HCT116 (cell line): ENCODE data around the gene LURAP1L. TPM values are rescaled to one million over a fixed set of nuclear protein-coding genes. Genes with fewer than 3 reads are reported as not detected.
A peak's percentile ranks its signal among the peaks of the same experiment; 100 is the strongest.

Experiments used
- CBX3 ChIP-seq: IDR thresholded peaks from 2 replicates; pipeline ENCODE4 v1.6.1; 2012; ENCODE audit warnings: low read depth
- CEBPB ChIP-seq: IDR thresholded peaks from 2 replicates; pipeline ENCODE4 v1.6.1; 2012; ENCODE audit warnings: low read depth
- EZH2 ChIP-seq: fragments of 200-600 bp; sonication (generic); IDR thresholded peaks from 2 replicates; pipeline ENCODE4 v1.6.1; 2017; ENCODE audit warnings: antibody characterized with exemption, mixed run types
- FOSL1 ChIP-seq: IDR thresholded peaks from 2 replicates; pipeline ENCODE4 v1.6.1; 2012; ENCODE audit warnings: low read depth
- POLR2AphosphoS5 ChIP-seq: IDR thresholded peaks from 2 replicates; pipeline ENCODE4 v1.6.1; 2011; ENCODE audit warnings: mild to moderate bottlenecking, low read depth, low read length, moderate library complexity
- SIN3A ChIP-seq: IDR thresholded peaks from 2 replicates; pipeline ENCODE4 v1.6.1; 2012; ENCODE audit warnings: low read depth
- SP1 ChIP-seq: IDR thresholded peaks from 2 replicates; pipeline ENCODE4 v1.6.1; 2012; ENCODE audit warnings: low read depth
- SRF ChIP-seq: IDR thresholded peaks from 2 replicates; pipeline ENCODE4 v1.6.1; 2012; ENCODE audit warnings: low read depth
- TCF7L2 ChIP-seq: IDR thresholded peaks from 2 replicates; pipeline ENCODE4 v1.7.0; 2011; ENCODE audit warnings: borderline replicate concordance, inconsistent platforms; ENCODE audit not compliant: insufficient read depth, insufficient read length; ENCODE audit errors: extremely low read depth
- ZFX ChIP-seq: fragments of 450-650 bp; IDR thresholded peaks from 2 replicates; pipeline ENCODE4 v1.6.1; 2017
- total RNA-seq: library from RNA; stranded (reverse); gene quantifications from one replicate; pipeline ENCODE4 v1.2.1, GENCODE V29; 2021; ENCODE audit not compliant: unreplicated experiment
- TF ChIP-seq, protein P1 (sequence below): IDR thresholded peaks from 2 replicates; pipeline ENCODE4 v1.6.1; 2011; ENCODE audit warnings: mild to moderate bottlenecking, low read length, moderate library complexity; ENCODE audit not compliant: insufficient replicate concordance; ENCODE audit errors: extremely low read depth
- TF ChIP-seq, protein P2 (sequence below): IDR thresholded peaks from 2 replicates; pipeline ENCODE4 v1.6.1; 2012
- TF ChIP-seq, protein P3 (sequence below), 3 experiments: fragments of 200-600 bp in 1 of 3; sonication (generic) in 1 of 3; IDR thresholded peaks in 2 of 3; conservative IDR thresholded peaks in 1 of 3; 2 replicates each; pipeline ENCODE4 v1.5.1; 2012 to 2017; ENCODE audit warnings: low read depth in 2 of 3, low read length in 2 of 3, antibody characterized with exemption in 1 of 3, borderline replicate concordance in 1 of 3, control low read depth in 1 of 3, mild to moderate bottlenecking in 1 of 3, mixed read lengths in 1 of 3, mixed run types in 1 of 3, moderate library complexity in 1 of 3; ENCODE audit not compliant: insufficient read depth in 1 of 3

The LURAP1L gene
- total RNA-seq, 1 experiment from 2014 or later, result 13.3 TPM

DNA sequence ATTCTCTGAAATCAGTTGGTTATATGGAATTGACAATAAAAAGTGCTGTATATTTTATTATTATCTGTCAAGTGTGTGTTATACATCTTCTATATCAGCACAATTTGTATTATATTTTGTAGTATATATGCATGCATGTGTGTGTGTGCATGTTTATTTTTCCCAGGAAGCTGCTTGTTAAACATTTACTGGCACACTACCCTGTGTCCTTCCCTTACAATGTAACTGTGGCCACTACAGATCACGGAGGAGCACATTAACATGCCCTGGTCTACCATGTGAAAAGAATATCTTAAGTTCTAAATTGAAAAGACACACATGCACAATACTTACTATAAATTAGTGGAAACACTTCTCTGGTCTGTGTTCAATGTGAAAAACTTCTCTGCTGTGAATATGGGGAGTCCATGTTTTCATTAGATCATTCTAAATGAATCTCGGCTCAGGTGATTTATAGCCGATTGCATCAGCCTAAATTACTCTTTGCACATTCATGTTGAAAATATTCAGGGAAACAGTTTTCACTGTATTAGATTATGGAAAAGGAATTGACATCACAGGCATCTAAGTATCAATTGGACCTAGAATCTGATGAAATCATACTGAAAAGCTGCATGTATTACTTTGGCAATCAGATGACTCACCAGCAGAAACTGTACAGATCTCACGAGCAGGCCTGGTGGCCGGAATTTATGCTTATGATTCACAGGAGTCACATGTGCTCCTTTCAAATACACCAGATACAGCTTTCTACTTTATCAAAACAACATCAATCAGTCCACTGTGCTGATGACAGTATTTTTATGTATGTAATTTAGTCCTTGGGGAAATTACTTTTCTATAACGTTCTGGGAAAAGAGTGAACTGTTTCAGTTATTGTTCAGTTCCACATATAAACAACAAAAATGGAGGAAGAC, 39.4 kb downstream of the LURAP1L start (continued):
- TF ChIP-seq TCF7L2 (peak; percentile 88), CEBPB (peak; percentile 98), SP1 (peak; percentile 97), CBX3 (peak; percentile 57; the same call in 1 of the 2 replicates), SIN3A (peak; percentile 64; the same call in 1 of the 2 replicates), POLR2AphosphoS5 (peak; percentile 72), EZH2 (no peak), ZFX (no peak), SRF (peak; percentile 63; the same call in 1 of the 2 replicates), FOSL1 (peak; percentile 95)
- TF ChIP-seq, protein P1, sequence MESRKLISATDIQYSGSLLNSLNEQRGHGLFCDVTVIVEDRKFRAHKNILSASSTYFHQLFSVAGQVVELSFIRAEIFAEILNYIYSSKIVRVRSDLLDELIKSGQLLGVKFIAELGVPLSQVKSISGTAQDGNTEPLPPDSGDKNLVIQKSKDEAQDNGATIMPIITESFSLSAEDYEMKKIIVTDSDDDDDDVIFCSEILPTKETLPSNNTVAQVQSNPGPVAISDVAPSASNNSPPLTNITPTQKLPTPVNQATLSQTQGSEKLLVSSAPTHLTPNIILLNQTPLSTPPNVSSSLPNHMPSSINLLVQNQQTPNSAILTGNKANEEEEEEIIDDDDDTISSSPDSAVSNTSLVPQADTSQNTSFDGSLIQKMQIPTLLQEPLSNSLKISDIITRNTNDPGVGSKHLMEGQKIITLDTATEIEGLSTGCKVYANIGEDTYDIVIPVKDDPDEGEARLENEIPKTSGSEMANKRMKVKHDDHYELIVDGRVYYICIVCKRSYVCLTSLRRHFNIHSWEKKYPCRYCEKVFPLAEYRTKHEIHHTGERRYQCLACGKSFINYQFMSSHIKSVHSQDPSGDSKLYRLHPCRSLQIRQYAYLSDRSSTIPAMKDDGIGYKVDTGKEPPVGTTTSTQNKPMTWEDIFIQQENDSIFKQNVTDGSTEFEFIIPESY, result no peak
- TF ChIP-seq, protein P2, sequence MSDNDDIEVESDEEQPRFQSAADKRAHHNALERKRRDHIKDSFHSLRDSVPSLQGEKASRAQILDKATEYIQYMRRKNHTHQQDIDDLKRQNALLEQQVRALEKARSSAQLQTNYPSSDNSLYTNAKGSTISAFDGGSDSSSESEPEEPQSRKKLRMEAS, result peak; percentile 88
- TF ChIP-seq, protein P3, sequence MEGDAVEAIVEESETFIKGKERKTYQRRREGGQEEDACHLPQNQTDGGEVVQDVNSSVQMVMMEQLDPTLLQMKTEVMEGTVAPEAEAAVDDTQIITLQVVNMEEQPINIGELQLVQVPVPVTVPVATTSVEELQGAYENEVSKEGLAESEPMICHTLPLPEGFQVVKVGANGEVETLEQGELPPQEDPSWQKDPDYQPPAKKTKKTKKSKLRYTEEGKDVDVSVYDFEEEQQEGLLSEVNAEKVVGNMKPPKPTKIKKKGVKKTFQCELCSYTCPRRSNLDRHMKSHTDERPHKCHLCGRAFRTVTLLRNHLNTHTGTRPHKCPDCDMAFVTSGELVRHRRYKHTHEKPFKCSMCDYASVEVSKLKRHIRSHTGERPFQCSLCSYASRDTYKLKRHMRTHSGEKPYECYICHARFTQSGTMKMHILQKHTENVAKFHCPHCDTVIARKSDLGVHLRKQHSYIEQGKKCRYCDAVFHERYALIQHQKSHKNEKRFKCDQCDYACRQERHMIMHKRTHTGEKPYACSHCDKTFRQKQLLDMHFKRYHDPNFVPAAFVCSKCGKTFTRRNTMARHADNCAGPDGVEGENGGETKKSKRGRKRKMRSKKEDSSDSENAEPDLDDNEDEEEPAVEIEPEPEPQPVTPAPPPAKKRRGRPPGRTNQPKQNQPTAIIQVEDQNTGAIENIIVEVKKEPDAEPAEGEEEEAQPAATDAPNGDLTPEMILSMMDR (IDR thresholded peaks at IDR 0.05 in 2 of 3, conservative IDR thresholded peaks at IDR 0.05 in 1 of 3; ENCODE audit: borderline replicate concordance in 1 of 3, insufficient read depth in 1 of 3, low read depth in 2 of 3, low read length in 2 of 3), result peak in 2 of 3 experiments; percentile 36 to 46; a peak in 4 of 6 replicates
- TF ChIP-seq, all 23 proteins: peak for 13
